HL-60 (cell line): ENCODE measurements around the gene MAPRE2.
A peak's percentile ranks its signal among the peaks of the same experiment; 100 is the strongest.

Source experiments
- DNase-seq, 2 experiments: peaks; one replicate each; pipeline ENCODE4 v3.0.0-alpha.2; 2010 to 2020; ENCODE audit warnings: low read depth in 1 of 2, low spot score in 1 of 2
- H3K27ac ChIP-seq: fragments of 250-450 bp; sonication (Bioruptor Pico); replicated peaks from 2 replicates; pipeline ENCODE4 v1.5.1; 2020; ENCODE audit warnings: mild to moderate bottlenecking, moderate library complexity
- H3K27me3 ChIP-seq: fragments of 250-450 bp; sonication (Bioruptor Pico); 2 replicates; pipeline ENCODE4 v1.5.1; 2021; ENCODE audit warnings: mild to moderate bottlenecking, moderate library complexity; ENCODE audit not compliant: insufficient read depth, poor library complexity, severe bottlenecking
- H3K4me3 ChIP-seq: replicated peaks from 2 replicates; pipeline ENCODE4 v1.5.1; 2011; ENCODE audit warnings: mild to moderate bottlenecking, control low read depth, low read length; ENCODE audit not compliant: insufficient read depth
- GABPA ChIP-seq: IDR thresholded peaks from 2 replicates; pipeline ENCODE4 v1.6.1; 2012; ENCODE audit warnings: low read depth
- POLR2AphosphoS5 ChIP-seq: IDR thresholded peaks from 2 replicates; pipeline ENCODE4 v1.6.1; 2012; ENCODE audit warnings: low read depth
- SPI1 ChIP-seq: IDR thresholded peaks from 2 replicates; pipeline ENCODE4 v1.6.1; 2012; ENCODE audit warnings: low read depth, mild to moderate bottlenecking, borderline replicate concordance
- TF ChIP-seq, protein P1 (sequence below): IDR thresholded peaks from one replicate; pipeline ENCODE4 v1.5.1; 2011; ENCODE audit warnings: low read length, control low read depth, inconsistent platforms; ENCODE audit not compliant: insufficient read depth
- TF ChIP-seq, protein P2 (sequence below): IDR thresholded peaks from 2 replicates; pipeline ENCODE4 v1.6.1; 2012; ENCODE audit warnings: low read depth; ENCODE audit not compliant: insufficient replicate concordance

MAPRE2 gene

DNA sequence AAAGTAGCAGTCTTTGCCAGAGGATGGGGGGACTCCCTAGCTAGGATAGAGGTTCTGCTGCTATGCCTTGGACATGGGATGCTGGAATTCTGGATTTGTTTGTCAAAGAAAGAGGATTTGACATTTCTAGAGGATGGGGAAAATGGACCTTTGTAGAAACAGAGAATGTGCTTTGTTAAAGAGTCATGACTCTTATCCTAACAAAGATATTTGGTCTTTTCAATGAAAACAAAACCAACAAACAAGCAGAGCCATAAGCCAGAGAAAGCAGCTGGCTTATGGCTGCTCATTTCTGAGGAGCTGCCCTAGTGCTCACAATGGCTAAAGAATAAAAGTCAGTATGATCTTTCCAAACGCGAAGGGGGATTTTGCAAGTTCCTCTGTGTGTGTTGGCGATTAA, 40.8 kb upstream of the MAPRE2 start:
- no peak for DNase-seq
- Histone ChIP-seq H3K27me3 (no peaks in the 10 kb centered on the region), H3K27ac (no peak overlapping the region), H3K4me3 (no peak overlapping the region)
- TF ChIP-seq POLR2AphosphoS5 (no peak), GABPA (no peak), SPI1 (no peak)
- TF ChIP-seq, protein P1, sequence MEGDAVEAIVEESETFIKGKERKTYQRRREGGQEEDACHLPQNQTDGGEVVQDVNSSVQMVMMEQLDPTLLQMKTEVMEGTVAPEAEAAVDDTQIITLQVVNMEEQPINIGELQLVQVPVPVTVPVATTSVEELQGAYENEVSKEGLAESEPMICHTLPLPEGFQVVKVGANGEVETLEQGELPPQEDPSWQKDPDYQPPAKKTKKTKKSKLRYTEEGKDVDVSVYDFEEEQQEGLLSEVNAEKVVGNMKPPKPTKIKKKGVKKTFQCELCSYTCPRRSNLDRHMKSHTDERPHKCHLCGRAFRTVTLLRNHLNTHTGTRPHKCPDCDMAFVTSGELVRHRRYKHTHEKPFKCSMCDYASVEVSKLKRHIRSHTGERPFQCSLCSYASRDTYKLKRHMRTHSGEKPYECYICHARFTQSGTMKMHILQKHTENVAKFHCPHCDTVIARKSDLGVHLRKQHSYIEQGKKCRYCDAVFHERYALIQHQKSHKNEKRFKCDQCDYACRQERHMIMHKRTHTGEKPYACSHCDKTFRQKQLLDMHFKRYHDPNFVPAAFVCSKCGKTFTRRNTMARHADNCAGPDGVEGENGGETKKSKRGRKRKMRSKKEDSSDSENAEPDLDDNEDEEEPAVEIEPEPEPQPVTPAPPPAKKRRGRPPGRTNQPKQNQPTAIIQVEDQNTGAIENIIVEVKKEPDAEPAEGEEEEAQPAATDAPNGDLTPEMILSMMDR = no peak
- TF ChIP-seq, protein P2, sequence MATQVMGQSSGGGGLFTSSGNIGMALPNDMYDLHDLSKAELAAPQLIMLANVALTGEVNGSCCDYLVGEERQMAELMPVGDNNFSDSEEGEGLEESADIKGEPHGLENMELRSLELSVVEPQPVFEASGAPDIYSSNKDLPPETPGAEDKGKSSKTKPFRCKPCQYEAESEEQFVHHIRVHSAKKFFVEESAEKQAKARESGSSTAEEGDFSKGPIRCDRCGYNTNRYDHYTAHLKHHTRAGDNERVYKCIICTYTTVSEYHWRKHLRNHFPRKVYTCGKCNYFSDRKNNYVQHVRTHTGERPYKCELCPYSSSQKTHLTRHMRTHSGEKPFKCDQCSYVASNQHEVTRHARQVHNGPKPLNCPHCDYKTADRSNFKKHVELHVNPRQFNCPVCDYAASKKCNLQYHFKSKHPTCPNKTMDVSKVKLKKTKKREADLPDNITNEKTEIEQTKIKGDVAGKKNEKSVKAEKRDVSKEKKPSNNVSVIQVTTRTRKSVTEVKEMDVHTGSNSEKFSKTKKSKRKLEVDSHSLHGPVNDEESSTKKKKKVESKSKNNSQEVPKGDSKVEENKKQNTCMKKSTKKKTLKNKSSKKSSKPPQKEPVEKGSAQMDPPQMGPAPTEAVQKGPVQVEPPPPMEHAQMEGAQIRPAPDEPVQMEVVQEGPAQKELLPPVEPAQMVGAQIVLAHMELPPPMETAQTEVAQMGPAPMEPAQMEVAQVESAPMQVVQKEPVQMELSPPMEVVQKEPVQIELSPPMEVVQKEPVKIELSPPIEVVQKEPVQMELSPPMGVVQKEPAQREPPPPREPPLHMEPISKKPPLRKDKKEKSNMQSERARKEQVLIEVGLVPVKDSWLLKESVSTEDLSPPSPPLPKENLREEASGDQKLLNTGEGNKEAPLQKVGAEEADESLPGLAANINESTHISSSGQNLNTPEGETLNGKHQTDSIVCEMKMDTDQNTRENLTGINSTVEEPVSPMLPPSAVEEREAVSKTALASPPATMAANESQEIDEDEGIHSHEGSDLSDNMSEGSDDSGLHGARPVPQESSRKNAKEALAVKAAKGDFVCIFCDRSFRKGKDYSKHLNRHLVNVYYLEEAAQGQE = no peak

DNA sequence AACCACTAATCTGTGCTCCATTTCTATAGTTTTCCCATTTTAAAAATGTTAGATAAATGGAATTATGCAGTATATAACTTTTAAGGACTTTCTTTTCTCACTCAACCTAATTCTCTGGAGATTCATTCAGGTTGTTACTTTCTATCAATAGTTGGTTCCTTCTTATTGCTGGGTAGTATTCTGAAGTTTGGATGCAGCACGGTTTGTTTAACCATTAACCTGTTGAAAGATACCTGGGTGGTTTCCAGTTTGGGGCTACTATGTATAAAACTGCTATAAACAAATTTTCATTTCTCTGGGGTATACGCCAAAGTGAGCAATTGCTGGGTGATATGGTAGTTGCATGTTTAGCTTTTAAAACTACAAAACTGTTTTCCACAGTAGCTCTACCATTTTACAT, 39.1 kb upstream of the MAPRE2 start:
- Histone ChIP-seq H3K27ac (no peak overlapping the region), H3K4me3 (no peak overlapping the region), H3K27me3 (no peaks in the 10 kb centered on the region)
- TF ChIP-seq GABPA = no peak
- TF ChIP-seq SPI1 = no peak
- TF ChIP-seq, protein P2 = no peak
- no peak for TF ChIP-seq POLR2AphosphoS5
- TF ChIP-seq, protein P1 = no peak
- no peak for DNase-seq

DNA sequence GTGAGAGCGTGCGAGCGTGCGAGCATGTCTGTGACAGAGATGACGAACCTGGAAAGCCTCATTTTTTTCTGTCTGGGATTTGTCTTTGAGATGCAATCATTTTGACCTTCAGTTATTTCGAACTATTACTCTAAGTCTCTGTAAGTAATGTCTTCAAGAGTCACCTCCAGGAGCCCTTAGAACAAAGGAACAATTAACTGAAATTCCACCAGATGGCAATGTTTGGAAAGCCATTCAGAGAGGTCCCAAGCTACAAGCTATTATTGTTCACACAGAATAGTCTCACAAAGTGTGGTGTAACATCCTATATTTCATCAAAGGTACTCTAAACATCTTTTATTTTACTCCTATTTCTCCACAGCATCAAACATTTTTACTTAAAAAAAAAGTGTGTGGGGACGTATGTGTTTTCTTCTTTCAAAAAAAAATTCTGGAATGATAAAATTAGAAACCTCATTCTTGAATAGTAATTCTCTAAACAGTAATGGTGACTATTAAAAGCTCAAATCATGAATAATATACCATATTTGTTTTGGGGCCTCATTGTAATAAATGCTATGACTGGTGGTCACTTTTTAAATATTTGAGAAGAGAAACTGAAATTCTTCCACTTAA, 35.1 kb upstream of the MAPRE2 start:
- TF ChIP-seq, protein P1 = peak; percentile 36
- TF ChIP-seq, protein P2 = no peak
- H3K4me3 ChIP-seq = no peak overlapping the region
- peak; percentile 20 to 65 for DNase-seq
- H3K27me3 ChIP-seq = no peaks in the 10 kb centered on the region
- no peak overlapping the region for H3K27ac ChIP-seq
